Neural progenitor cell (in vitro differentiated cells): ENCODE results near the gene TP53INP2. TPM values are rescaled to one million over a fixed set of nuclear protein-coding genes. Genes with fewer than 3 reads are reported as not detected.

ENCODE experiments used
- DNase-seq: peaks from one replicate; pipeline ENCODE4 v3.0.0-alpha.2; 2016; ENCODE audit warnings: low spot score
- H2AFZ ChIP-seq: fragments of 200-600 bp; sonication (generic); replicated peaks from 2 replicates; pipeline ENCODE4 v1.6.1; 2016; ENCODE audit warnings: antibody characterized with exemption
- H3F3A ChIP-seq: fragments of 200-600 bp; sonication (generic); 2 replicates; pipeline ENCODE4 v1.6.1; 2016; ENCODE audit warnings: antibody characterized with exemption, low read depth
- H3K27ac ChIP-seq: fragments of 200-600 bp; sonication (generic); 2 replicates; pipeline ENCODE4 v1.5.1; 2016; ENCODE audit warnings: mild to moderate bottlenecking
- H3K27me3 ChIP-seq: fragments of 200-600 bp; sonication (generic); 2 replicates; pipeline ENCODE4 v1.6.1; 2016; ENCODE audit warnings: mild to moderate bottlenecking, moderate library complexity
- H3K36me3 ChIP-seq: fragments of 200-600 bp; sonication (generic); 2 replicates; pipeline ENCODE4 v1.5.1; 2016
- H3K4me1 ChIP-seq: fragments of 200-600 bp; sonication (generic); 2 replicates; pipeline ENCODE4 v1.6.1; 2016; ENCODE audit warnings: mixed run types
- H3K4me2 ChIP-seq: fragments of 200-600 bp; sonication (generic); 2 replicates; pipeline ENCODE4 v1.6.1; 2016
- H3K4me3 ChIP-seq: fragments of 200-600 bp; sonication (generic); 2 replicates; pipeline ENCODE4 v1.5.1; 2016
- H3K79me2 ChIP-seq: fragments of 200-600 bp; sonication (generic); 2 replicates; pipeline ENCODE4 v1.6.1; 2016; ENCODE audit warnings: low read depth
- H3K9ac ChIP-seq: fragments of 200-600 bp; sonication (generic); 2 replicates; pipeline ENCODE4 v1.6.1; 2016
- H3K9me3 ChIP-seq: fragments of 200-600 bp; sonication (generic); 2 replicates; pipeline ENCODE4 v1.5.1; 2016; ENCODE audit warnings: low read depth
- H4K20me1 ChIP-seq: fragments of 200-600 bp; sonication (generic); 2 replicates; pipeline ENCODE4 v1.6.1; 2016; ENCODE audit warnings: low read depth
- H3K27ac Mint-ChIP-seq: 3 replicates; pipeline ENCODE4 v1.8.0; 2021; ENCODE audit warnings: mixed read lengths
- H3K27me3 Mint-ChIP-seq: 2 replicates; pipeline ENCODE4 v1.8.0; 2022; ENCODE audit warnings: low read depth, mild to moderate bottlenecking, inconsistent platforms, moderate library complexity, mixed read lengths; ENCODE audit not compliant: insufficient read depth
- H3K36me3 Mint-ChIP-seq: 3 replicates; pipeline ENCODE4 v1.8.0; 2021; ENCODE audit warnings: mixed read lengths
- H3K4me1 Mint-ChIP-seq: 3 replicates; pipeline ENCODE4 v1.8.0; 2021; ENCODE audit warnings: mixed read lengths
- H3K4me3 Mint-ChIP-seq: 3 replicates; pipeline ENCODE4 v1.8.0; 2021; ENCODE audit warnings: mild to moderate bottlenecking, moderate library complexity, mixed read lengths
- H3K9me3 Mint-ChIP-seq: 3 replicates; pipeline ENCODE4 v1.8.0; 2020; ENCODE audit warnings: mixed read lengths
- EZH2 ChIP-seq: fragments of 200-600 bp; sonication (generic); IDR thresholded peaks from 2 replicates; pipeline ENCODE4 v1.6.1; 2017; ENCODE audit warnings: antibody characterized with exemption, mild to moderate bottlenecking, moderate library complexity
- EZH2phosphoT487 ChIP-seq: fragments of 200-600 bp; sonication (generic); IDR thresholded peaks from 2 replicates; pipeline ENCODE4 v1.6.1; 2017; ENCODE audit warnings: antibody characterized with exemption
- total RNA-seq: library from RNA; depleted of rRNA; stranded (reverse); fragments of >200 nt; gene quantifications from 2 replicates; pipeline ENCODE4 v1.2.3, GENCODE V29; 2015; ENCODE audit warnings: low replicate concordance
- TF ChIP-seq, protein P1 (sequence below): fragments of 200-600 bp; sonication (generic); IDR thresholded peaks from 2 replicates; pipeline ENCODE4 v1.5.1; 2017; ENCODE audit warnings: antibody characterized with exemption, mild to moderate bottlenecking

Gene TP53INP2
- total RNA-seq, 1 donor from 2014 or later, result 1.1 TPM

DNA sequence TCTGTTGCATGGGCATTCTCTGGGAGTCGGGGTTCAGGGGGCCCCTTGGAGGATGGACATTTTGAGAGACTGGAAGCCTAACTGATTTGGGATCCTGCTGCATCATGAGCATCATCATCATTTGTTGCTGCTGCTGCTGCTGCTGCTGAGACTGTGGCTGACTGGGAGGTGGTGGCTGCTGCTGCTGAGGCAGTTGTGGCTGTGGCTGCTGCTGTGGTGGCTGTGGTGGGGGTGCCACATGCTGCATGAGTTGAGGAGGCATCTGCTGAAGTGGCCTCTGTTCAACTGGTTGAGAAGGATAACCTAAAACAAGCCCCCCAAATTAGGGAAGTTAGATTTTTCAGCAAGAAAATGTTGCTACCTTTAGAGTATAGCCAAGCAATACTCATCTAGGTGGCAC, 38.9 kb downstream of the TP53INP2 start:
- Mint-ChIP-seq H3K27ac (no peak overlapping the region), H3K9me3 (no peaks in the 10 kb centered on the region), H3K4me3 (no peak overlapping the region), H3K36me3 (peaks cover 31% of the 10 kb centered on the region), H3K4me1 (no peaks in the 10 kb centered on the region), H3K27me3 (no peaks in the 10 kb centered on the region)
- Histone ChIP-seq H3K4me2 (no peak overlapping the region), H3K27me3 (no peaks in the 10 kb centered on the region), H3K79me2 (no peaks in the 10 kb centered on the region), H3F3A (no peaks in the 10 kb centered on the region), H3K27ac (no peak overlapping the region), H4K20me1 (no peaks in the 10 kb centered on the region), H3K36me3 (peaks cover 6% of the 10 kb centered on the region), H2AFZ (no peak overlapping the region), H3K9me3 (no peaks in the 10 kb centered on the region), H3K4me3 (no peak overlapping the region), H3K9ac (no peak overlapping the region), H3K4me1 (no peaks in the 10 kb centered on the region)
- TF ChIP-seq EZH2, result no peak
- no peak for DNase-seq

DNA sequence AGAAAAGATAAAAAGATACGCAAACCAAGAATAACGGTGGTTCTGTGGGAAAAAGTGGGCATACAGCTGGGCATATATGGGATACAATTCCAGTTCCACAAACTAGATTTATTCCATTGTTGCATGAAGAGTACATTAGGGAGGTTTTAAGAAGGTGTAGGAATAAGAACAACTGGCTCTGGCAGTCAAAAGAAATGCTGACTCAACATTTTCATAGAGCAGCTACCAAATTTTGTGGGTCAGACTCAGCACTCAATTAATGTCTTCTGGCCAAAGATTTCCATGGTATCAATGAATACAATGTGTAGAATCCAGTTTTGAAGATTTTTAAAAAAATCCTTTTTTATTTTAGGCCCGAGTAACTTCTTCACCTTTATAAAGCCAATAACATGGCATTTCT, 40.2 kb downstream of the TP53INP2 start:
- Mint-ChIP-seq H3K27ac (no peak overlapping the region), H3K4me3 (no peak overlapping the region)

DNA sequence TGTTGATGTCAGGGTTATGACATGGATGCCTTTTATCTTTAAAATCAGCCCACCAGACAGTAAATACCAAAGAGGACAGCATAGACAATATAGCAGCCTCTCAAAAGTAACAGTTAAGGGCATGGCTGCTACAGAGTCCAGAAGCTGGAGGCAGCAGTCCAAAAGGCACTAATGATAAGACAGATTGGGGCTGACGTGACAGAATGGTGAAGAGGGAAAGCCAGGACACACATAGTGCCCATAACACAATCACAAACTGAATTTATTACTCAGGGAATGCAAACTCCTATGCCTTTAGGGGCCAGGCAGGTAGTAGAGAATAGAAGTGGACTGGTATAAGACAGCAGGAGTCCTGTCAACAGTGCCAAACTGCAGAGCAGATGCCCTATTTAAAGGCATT, 40.7 kb downstream of the TP53INP2 start:
- Mint-ChIP-seq H3K36me3 (peaks cover 37% of the 10 kb centered on the region), H3K4me1 (no peaks in the 10 kb centered on the region), H3K27ac (no peak overlapping the region), H3K9me3 (no peaks in the 10 kb centered on the region), H3K4me3 (no peak overlapping the region), H3K27me3 (no peaks in the 10 kb centered on the region)
- Histone ChIP-seq H3K79me2 (no peaks in the 10 kb centered on the region), H3F3A (no peaks in the 10 kb centered on the region), H3K4me1 (no peaks in the 10 kb centered on the region), H3K9ac (no peak overlapping the region), H3K4me2 (no peak overlapping the region), H4K20me1 (no peaks in the 10 kb centered on the region), H3K9me3 (no peaks in the 10 kb centered on the region), H3K36me3 (peaks cover 6% of the 10 kb centered on the region), H2AFZ (no peak overlapping the region), H3K27me3 (no peaks in the 10 kb centered on the region), H3K27ac (no peak overlapping the region), H3K4me3 (no peak overlapping the region)
- TF ChIP-seq, protein P1, sequence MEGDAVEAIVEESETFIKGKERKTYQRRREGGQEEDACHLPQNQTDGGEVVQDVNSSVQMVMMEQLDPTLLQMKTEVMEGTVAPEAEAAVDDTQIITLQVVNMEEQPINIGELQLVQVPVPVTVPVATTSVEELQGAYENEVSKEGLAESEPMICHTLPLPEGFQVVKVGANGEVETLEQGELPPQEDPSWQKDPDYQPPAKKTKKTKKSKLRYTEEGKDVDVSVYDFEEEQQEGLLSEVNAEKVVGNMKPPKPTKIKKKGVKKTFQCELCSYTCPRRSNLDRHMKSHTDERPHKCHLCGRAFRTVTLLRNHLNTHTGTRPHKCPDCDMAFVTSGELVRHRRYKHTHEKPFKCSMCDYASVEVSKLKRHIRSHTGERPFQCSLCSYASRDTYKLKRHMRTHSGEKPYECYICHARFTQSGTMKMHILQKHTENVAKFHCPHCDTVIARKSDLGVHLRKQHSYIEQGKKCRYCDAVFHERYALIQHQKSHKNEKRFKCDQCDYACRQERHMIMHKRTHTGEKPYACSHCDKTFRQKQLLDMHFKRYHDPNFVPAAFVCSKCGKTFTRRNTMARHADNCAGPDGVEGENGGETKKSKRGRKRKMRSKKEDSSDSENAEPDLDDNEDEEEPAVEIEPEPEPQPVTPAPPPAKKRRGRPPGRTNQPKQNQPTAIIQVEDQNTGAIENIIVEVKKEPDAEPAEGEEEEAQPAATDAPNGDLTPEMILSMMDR, result no peak
- no peak for TF ChIP-seq EZH2phosphoT487
- no peak for TF ChIP-seq EZH2
- DNase-seq, result no peak

More for the DNA sequence above, 40.2 kb downstream of the TP53INP2 start:
- Histone ChIP-seq H2AFZ (no peak overlapping the region), H3F3A (no peaks in the 10 kb centered on the region), H3K27me3 (no peaks in the 10 kb centered on the region), H3K36me3 (peaks cover 6% of the 10 kb centered on the region), H3K79me2 (no peaks in the 10 kb centered on the region), H3K27ac (no peak overlapping the region), H3K9ac (no peak overlapping the region), H4K20me1 (no peaks in the 10 kb centered on the region), H3K9me3 (no peaks in the 10 kb centered on the region), H3K4me1 (no peaks in the 10 kb centered on the region), H3K4me2 (no peak overlapping the region), H3K4me3 (no peak overlapping the region)
- H3K36me3 Mint-ChIP-seq, result peaks cover 35% of the 10 kb centered on the region
- no peak for TF ChIP-seq EZH2phosphoT487
- TF ChIP-seq, protein P1, result no peak
- TF ChIP-seq EZH2, result no peak
- no peaks in the 10 kb centered on the region for H3K27me3 Mint-ChIP-seq
- DNase-seq, result no peak
- no peaks in the 10 kb centered on the region for H3K4me1 Mint-ChIP-seq
- H3K9me3 Mint-ChIP-seq, result no peaks in the 10 kb centered on the region

DNA sequence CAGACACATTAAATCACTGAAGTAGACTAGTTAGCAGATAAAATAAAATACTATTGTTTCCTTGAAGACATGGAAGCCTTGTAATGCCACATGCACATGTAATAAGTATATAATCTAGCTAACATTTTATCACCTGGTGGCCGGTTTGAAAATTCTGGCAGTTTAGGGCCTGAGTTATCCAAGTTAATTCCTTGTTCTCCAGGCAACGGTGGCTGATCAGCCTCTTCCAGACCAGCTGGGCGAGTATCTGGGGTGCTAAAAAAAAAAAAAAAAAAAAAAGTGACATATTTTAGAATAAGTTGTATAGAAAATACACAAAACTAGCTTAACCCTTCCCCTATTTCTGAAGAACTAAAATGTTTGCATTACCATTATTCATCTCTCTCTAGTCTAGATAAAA, 42.5 kb downstream of the TP53INP2 start:
- Mint-ChIP-seq H3K36me3 (peaks cover 36% of the 10 kb centered on the region), H3K27ac (no peak overlapping the region), H3K9me3 (no peaks in the 10 kb centered on the region), H3K4me1 (no peaks in the 10 kb centered on the region), H3K27me3 (no peaks in the 10 kb centered on the region), H3K4me3 (no peak overlapping the region)
- DNase-seq, result no peak
- H3K27me3 ChIP-seq, result no peaks in the 10 kb centered on the region
- H3K9ac ChIP-seq, result no peak overlapping the region
- H3K79me2 ChIP-seq, result no peaks in the 10 kb centered on the region
- no peak overlapping the region for H3K4me2 ChIP-seq
- H3K9me3 ChIP-seq, result no peaks in the 10 kb centered on the region
- no peak overlapping the region for H3K4me3 ChIP-seq
- no peak overlapping the region for H2AFZ ChIP-seq
- H4K20me1 ChIP-seq, result no peaks in the 10 kb centered on the region
- H3K36me3 ChIP-seq, result peaks cover 6% of the 10 kb centered on the region
- H3K4me1 ChIP-seq, result no peaks in the 10 kb centered on the region
- no peaks in the 10 kb centered on the region for H3F3A ChIP-seq
- TF ChIP-seq, protein P1, result no peak
- no peak for TF ChIP-seq EZH2phosphoT487
- H3K27ac ChIP-seq, result no peak overlapping the region
